Stimulated activated CD8-positive, alpha-beta memory T cell treated with anti-CD3 and anti-CD28 coated beads, Interleukin-15, amount 100 ng/mL, for 24 hours (primary cell): ENCODE measurements around the gene SPATA3.

Experiments used
- DNase-seq: peaks from one replicate; pipeline ENCODE4 v3.0.0-alpha.2; 2020; ENCODE audit warnings: low read depth

The SPATA3 gene

DNA sequence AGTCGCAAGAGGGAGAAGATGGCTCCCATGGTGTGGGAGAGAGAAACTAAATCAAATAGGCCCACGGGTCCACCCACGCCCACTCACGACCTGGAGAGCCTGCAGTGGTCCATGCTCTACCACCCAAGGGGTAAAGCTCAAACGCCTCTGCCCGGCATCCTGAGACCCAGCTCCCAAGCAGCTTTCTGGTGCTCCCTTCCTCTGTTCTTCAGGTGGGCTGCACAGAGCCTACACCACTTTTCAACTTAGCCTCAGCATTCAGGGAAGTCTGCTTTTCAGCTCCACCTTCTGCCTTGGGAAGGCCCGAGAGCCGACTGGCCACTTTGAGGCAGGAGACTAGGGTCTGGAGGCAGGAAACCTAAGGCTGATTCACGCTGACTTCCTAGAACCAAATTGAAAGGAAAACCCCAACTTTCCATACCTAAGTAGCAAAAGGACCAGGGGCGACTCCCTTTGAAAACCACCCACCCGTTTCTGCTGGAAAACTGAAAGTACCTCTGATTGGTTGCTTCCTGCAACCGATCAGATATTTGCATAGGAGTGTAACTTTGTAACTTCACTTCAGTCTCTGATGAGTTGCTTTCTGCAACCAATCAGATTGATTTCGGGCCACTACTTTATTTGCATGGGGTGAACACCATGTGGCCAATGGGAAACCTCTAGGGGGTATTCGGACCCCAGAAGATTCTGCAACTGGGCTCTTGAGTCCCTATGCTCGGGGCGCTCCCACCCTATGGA, 26.8 kb upstream of the SPATA3 start:
- no peak for DNase-seq

GRCh38 chr2:230969659-230970015, 26.3 kb upstream of the SPATA3 start:
- DNase-seq = no peak

GRCh38 chr2:230972046-230972445, 23.9 kb upstream of the SPATA3 start:
- no peak for DNase-seq

DNA sequence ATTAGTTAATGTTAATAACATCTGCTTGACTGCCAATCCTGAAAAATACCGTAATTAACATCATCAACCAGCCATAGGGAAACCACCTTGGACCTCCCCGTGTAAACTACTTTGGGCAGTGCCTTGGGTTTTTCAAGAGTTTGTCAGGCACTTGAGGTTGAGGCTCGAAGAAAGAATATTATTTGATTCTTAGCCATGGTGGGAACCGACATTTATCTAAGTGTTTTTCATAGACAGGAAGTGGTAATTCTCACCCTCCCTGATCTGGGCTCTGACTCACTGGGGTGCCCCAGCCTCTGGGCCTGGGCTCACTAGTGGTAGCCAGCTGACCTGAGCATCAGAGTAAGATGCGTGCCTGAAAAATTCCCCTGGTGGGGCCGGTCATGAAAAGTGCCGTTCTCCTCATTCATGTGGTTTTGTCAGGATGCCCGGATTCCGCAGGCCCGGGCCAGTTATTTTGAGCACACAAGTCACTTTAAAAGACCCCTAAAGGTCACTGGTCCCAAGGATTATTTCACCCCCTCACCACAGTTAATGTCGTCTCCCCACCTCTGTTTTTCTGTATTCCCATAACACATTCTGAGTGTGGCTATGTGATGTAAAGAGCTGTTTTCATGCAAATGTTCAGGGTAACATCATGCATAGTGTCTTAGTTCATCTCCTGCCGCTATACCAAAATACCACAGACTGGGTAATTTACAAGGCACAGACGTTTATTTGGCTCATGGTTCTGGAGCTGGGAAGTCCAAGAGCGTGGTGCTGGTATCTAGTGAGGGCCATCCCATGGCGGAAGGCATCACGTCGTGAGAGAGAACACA, 21.6 kb upstream of the SPATA3 start:
- peak; percentile 39 for DNase-seq

- no peak for DNase-seq
Measured at GRCh38 chr2:230975927-230976326, 20.0 kb upstream of the SPATA3 start.

DNA sequence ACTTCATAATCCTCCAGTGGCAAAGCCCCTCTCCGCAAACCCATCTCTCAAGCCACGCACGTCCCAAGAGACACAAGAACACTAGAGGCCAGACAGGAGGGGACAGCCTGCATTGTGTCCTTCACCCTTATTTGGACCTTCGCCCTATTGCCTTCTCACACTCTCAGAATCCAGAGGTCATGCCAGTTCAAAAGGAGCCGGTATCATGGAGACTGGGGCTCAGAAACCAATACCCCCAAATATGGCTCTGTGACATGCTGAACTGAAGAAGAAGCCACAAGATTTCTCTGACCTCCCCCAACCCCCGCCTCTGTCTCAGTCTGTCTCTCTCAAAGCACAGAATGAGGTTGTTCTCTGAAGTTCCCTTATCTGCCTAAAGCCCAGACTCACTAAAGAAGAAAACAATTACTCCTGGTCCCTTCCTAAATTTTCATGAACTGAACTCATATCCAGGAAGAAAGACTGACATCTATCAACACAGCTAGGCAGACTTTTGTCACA, 19.2 kb upstream of the SPATA3 start:
- DNase-seq = no peak

DNA sequence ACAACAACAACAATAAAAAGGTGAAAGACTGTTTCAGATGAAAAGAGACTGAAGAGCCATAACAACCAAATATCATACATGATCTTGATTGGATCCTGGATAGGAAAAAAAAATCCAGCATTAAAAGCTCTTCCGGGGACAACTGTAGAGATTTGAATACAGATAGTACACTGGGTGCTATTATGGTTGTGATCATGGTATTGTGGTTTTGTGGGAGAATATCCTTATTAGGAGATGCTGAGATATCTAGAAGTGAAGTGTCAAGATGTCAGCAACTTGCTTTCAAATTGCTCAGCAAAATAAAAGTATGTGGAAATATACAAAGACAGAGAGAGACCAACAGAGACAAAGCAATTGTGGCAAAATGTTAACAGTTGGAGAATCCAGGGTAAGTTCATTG, 15.5 kb upstream of the SPATA3 start:
- DNase-seq = no peak

- no peak for DNase-seq
Measured at GRCh38 chr2:230981704-230982103, 14.2 kb upstream of the SPATA3 start.

- no peak for DNase-seq
Measured at GRCh38 chr2:230982126-230982525, 13.8 kb upstream of the SPATA3 start.

DNA sequence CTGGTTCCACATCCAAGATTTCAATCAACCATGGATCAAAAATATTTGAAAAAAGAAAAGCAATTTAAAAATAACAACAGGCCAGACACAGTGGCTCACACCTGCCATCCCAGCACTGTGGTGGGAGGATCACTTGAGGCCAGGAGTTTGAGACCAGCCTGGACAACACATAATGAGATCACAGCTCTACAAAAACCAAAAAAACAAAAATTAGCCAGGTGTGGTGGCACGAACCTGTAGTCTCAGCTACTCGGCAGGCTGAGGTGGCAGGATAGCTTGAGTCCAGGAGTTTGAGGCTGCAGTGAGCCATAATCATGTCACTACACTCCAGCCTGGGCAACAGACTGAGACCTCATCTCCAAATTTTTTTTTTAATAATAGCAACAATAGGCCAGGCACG, 13.4 kb upstream of the SPATA3 start:
- no peak for DNase-seq

GRCh38 chr2:230983566-230983965, 12.4 kb upstream of the SPATA3 start:
- DNase-seq = no peak

- DNase-seq = no peak
Measured at GRCh38 chr2:230984393-230985220, 11.3 kb upstream of the SPATA3 start.

- DNase-seq = no peak
Measured at GRCh38 chr2:230985519-230986231, 10.2 kb upstream of the SPATA3 start.

- DNase-seq = no peak
Measured at GRCh38 chr2:230986520-230987136, 9.3 kb upstream of the SPATA3 start.

DNA sequence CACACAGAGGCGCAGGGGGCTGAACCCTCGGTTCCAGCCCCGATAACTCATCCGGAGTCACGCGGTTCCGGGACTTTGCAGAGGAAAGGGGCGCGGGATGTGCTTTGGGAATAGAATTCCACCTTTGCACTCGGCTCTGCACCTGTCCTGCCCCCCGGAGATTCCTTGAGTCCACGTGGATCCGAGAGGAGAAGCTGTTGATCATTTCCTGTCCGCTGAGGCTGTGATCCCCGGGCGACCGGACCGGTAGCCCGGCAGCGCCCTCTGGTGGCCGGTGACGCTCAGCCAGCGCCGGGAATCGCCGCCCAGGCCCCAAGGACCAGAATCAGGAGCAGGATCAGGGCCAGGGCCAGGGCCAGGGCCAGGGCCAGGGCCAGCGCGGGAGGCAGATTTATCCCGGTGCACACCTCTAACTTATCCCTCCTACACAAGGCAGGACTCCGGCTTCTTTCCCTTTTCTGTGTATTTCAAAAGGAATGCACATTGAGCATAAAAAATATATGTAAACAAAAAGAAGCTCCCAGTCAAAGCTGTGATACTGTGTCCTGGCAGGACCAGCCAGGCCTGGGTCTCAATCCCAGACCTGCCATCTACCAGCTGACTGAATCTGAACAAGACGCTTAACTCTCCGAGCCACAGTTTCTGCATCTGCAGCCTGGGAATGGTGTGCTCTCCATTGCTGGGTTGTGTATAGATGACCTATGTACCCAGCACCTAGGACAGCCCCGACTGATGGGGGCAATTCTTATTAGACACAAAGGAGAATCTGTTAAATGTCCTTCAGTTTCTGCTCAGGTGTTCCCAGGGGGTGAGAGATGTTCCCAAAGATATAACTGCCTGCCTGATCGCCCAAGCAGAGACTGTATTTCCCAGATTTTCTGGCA, 8.5 kb upstream of the SPATA3 start:
- DNase-seq = peak; percentile 84

DNA sequence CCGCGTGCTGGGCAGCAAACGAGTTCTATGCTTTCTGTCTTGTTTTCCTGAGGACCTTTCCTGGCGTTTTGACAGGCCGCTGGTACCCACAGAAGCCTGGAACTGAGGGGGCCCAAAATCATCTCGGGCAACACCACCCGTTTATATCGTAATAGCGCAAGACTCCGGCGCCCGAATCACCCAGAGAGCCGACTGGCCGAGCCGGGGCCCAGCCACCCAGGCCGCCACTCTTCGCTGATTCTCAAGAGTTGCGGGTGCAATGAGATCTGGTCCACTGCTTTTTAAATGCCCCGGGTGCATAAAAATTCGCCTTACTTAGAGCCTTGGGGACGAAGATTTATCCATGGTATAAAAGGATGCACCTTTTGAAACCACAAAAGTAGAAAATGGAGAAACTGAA, 6.2 kb upstream of the SPATA3 start:
- no peak for DNase-seq

- DNase-seq = no peak
Measured at GRCh38 chr2:230990131-230990898, 5.6 kb upstream of the SPATA3 start.

DNA sequence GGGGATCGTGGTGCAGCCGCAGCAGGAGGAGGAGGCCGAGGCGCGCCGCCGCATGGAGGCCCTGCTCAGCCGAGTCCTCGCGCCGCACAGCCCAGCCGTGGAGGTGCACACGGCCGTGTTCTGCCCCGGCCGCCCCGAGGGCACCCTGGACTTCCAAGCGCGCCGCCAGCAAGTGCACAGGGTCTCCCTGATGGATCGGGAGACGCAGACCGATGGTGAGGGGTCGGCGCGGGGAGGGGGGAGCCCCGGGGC, 5.1 kb upstream of the SPATA3 start:
- DNase-seq = no peak

- DNase-seq = no peak
Measured at GRCh38 chr2:230991598-230991997, 4.3 kb upstream of the SPATA3 start.

DNA sequence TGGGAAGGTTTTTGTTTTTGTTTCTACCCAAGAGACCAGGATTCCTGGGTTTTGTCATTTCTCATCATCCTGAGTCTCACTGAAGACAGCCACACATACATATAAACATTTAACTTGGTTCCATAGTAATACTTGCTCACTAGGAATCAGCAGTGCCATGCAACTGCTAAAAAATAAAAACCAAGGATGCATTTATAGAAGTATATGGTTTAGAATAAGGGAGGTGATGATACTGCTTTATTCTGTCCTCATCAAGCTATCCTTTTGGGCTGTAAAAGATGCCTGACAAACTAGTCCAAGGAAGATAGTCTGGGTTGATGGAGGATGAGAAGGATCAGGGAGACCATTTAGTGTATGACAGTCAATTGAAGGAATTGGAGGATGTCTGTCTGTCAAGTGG, 740 bp downstream of the SPATA3 start:
- no peak for DNase-seq
